Osteocyte (in vitro differentiated cells): ENCODE data around the gene NR5A1. TPM values are rescaled to one million over a fixed set of nuclear protein-coding genes. Genes with fewer than 3 reads are reported as not detected.

Experiments
- DNase-seq: peaks from one replicate; pipeline ENCODE4 v3.0.0; 2021; ENCODE audit warnings: mixed read lengths; ENCODE audit not compliant: unreplicated experiment; ENCODE audit errors: extremely low spot score
- H3K27ac Mint-ChIP-seq: one replicate; pipeline ENCODE4 v1.8.0; 2021; ENCODE audit warnings: mild to moderate bottlenecking, mixed read lengths; ENCODE audit not compliant: unreplicated experiment
- H3K27me3 Mint-ChIP-seq: one replicate; pipeline ENCODE4 v1.8.0; 2021; ENCODE audit warnings: mixed read lengths; ENCODE audit not compliant: unreplicated experiment
- H3K36me3 Mint-ChIP-seq: one replicate; pipeline ENCODE4 v1.8.0; 2021; ENCODE audit warnings: mixed read lengths; ENCODE audit not compliant: unreplicated experiment
- H3K4me1 Mint-ChIP-seq: one replicate; pipeline ENCODE4 v1.8.0; 2021; ENCODE audit warnings: mixed read lengths; ENCODE audit not compliant: unreplicated experiment
- H3K4me3 Mint-ChIP-seq: one replicate; pipeline ENCODE4 v1.8.0; 2021; ENCODE audit warnings: mild to moderate bottlenecking, moderate library complexity, mixed read lengths; ENCODE audit not compliant: unreplicated experiment
- H3K9me3 Mint-ChIP-seq: one replicate; pipeline ENCODE4 v1.8.0; 2021; ENCODE audit warnings: mixed read lengths; ENCODE audit not compliant: unreplicated experiment
- total RNA-seq: library from RNA; stranded (reverse); gene quantifications from 2 replicates; pipeline ENCODE4 v1.2.1, GENCODE V29; 2021
- TF ChIP-seq, protein P1 (sequence below): fragments of 200-600 bp; sonication (generic); IDR thresholded peaks from 2 replicates; pipeline ENCODE4 v1.5.0; 2021; ENCODE audit warnings: antibody characterized with exemption, mild to moderate bottlenecking, moderate library complexity

Gene NR5A1
- total RNA-seq, 1 donor from 2014 or later = not detected

GRCh38 chr9:124475158-124475867 lies 31.9 kb downstream of the NR5A1 start:
- Mint-ChIP-seq H3K4me3 (no peak overlapping the region), H3K4me1 (peaks cover 3% of the 10 kb centered on the region), H3K27me3 (peaks cover 22% of the 10 kb centered on the region), H3K9me3 (no peaks in the 10 kb centered on the region), H3K27ac (no peak overlapping the region), H3K36me3 (no peaks in the 10 kb centered on the region)
- DNase-seq = no peak
- TF ChIP-seq, protein P1, sequence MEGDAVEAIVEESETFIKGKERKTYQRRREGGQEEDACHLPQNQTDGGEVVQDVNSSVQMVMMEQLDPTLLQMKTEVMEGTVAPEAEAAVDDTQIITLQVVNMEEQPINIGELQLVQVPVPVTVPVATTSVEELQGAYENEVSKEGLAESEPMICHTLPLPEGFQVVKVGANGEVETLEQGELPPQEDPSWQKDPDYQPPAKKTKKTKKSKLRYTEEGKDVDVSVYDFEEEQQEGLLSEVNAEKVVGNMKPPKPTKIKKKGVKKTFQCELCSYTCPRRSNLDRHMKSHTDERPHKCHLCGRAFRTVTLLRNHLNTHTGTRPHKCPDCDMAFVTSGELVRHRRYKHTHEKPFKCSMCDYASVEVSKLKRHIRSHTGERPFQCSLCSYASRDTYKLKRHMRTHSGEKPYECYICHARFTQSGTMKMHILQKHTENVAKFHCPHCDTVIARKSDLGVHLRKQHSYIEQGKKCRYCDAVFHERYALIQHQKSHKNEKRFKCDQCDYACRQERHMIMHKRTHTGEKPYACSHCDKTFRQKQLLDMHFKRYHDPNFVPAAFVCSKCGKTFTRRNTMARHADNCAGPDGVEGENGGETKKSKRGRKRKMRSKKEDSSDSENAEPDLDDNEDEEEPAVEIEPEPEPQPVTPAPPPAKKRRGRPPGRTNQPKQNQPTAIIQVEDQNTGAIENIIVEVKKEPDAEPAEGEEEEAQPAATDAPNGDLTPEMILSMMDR = no peak

DNA sequence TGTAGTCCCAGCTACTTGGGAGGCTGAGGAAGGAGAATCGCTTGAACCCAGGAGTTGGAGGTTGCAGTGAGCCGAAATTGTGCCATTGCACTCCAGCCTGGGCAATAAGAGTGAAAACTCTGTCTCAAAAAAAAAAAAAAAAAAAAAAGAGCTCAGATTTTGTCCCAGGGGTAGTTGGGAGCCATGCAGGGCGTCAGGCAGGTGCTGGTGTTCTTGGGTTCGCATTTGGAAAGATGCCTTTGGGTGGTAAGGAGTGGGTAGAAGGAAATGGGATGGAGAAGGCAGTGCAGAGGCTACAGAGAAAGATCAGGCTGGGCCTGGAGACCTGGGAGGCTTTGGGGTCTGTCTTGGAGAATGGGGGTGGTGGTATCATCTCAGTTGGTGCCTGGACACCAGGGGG lies 33.0 kb downstream of the NR5A1 start:
- no peak overlapping the region for H3K4me3 Mint-ChIP-seq
- H3K4me1 Mint-ChIP-seq = peaks cover 3% of the 10 kb centered on the region
- no peaks in the 10 kb centered on the region for H3K36me3 Mint-ChIP-seq
- no peaks in the 10 kb centered on the region for H3K9me3 Mint-ChIP-seq
- H3K27ac Mint-ChIP-seq = no peak overlapping the region
- no peak for DNase-seq
- peaks cover 14% of the 10 kb centered on the region for H3K27me3 Mint-ChIP-seq
- TF ChIP-seq, protein P1 = no peak

- no peak overlapping the region for H3K4me3 Mint-ChIP-seq
- no peaks in the 10 kb centered on the region for H3K36me3 Mint-ChIP-seq
- peaks cover under 1% of the 10 kb centered on the region for H3K4me1 Mint-ChIP-seq
- TF ChIP-seq, protein P1 = no peak
- H3K27me3 Mint-ChIP-seq = peaks cover 6% of the 10 kb centered on the region
- no peak overlapping the region for H3K27ac Mint-ChIP-seq
- no peak for DNase-seq
- no peaks in the 10 kb centered on the region for H3K9me3 Mint-ChIP-seq
Measured at GRCh38 chr9:124473310-124473709, 33.9 kb downstream of the NR5A1 start.

DNA sequence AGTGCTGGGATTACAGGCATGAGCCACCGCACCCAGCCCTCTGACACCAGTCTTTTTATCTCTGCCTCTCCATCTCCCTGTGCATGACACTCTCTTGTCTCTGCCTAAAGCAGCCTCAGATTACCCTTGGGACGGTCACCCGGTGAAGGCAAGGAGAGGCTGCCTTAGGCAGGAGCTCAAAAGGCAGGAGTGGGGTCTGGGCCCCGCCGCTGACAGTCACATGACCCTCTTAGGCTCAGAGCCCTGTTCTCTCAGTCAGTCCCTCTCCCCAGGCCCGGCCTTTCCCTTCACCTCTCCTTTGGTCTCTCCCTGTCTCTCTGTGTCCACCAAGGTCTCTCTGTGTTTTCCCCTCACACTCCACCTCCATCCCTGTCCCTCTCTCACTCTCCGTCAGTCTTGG lies 34.4 kb downstream of the NR5A1 start:
- H3K4me3 Mint-ChIP-seq = no peak overlapping the region
- H3K9me3 Mint-ChIP-seq = no peaks in the 10 kb centered on the region
- peaks cover 3% of the 10 kb centered on the region for H3K27me3 Mint-ChIP-seq
- no peaks in the 10 kb centered on the region for H3K36me3 Mint-ChIP-seq
- no peaks in the 10 kb centered on the region for H3K4me1 Mint-ChIP-seq
- H3K27ac Mint-ChIP-seq = no peak overlapping the region
- TF ChIP-seq, protein P1 = no peak
- DNase-seq = no peak

DNA sequence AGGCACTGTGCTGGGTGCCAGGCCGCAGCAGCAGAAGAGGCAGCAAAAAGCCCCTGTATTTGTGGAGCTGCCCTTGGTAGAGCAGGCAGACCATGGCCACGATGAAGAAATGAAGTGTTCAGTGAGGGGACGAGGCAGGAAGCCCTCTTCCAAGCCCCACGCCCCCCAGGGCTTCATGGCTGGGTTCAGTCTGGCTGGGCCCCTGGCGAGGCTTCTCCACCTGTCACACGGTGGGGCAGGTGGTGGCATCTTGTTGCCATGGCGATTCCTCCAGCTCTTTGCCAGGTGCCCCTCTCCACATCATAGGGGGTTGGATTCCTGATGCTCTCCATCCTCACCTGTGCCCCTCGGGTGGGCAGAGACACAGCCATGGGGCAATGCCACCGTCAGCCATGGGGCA lies 35.4 kb downstream of the NR5A1 start:
- no peak for DNase-seq
- Mint-ChIP-seq H3K27me3 (peaks cover 3% of the 10 kb centered on the region), H3K4me3 (no peak overlapping the region), H3K36me3 (no peaks in the 10 kb centered on the region), H3K27ac (no peak overlapping the region), H3K9me3 (no peaks in the 10 kb centered on the region), H3K4me1 (no peaks in the 10 kb centered on the region)
- TF ChIP-seq, protein P1 = no peak
